ENCODE results near the gene C4orf50.

Gene C4orf50

DNA sequence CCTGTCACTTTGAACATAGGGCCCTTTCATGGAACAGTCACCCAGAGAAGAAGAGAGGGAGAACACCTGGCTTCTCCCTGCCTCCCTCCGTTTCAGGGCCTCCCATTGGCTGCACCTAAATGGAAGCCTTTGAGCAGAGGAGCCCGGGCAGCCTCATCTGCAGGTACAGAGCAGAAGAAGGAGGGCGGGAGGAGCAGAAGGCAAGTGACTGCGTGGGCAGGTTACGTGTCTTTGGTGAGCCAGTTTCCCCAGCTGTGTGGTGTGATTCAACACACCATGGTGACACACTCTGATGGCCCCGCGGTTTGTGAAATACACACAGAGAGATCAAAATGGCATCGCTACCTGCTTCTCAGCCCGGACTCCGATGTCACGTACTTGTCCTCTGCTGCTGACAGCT is 431 bp downstream of the C4orf50 start:
- no peaks in the 10 kb centered on the region for H3K27me3 ChIP-seq (ENCODE audit: control insufficient read depth, insufficient read depth, low read length)
- DNase-seq (ENCODE audit: low read depth, low spot score): no peak
- H3K9me3 ChIP-seq (ENCODE audit: control insufficient read depth, insufficient read depth, low read length): no peaks in the 10 kb centered on the region
- H3K4me1 ChIP-seq (ENCODE audit: control insufficient read depth, insufficient read depth, low read length): no peaks in the 10 kb centered on the region
- H3K4me3 ChIP-seq (ENCODE audit: low read length): no peak overlapping the region
- no peaks in the 10 kb centered on the region for H3K36me3 ChIP-seq (ENCODE audit: control insufficient read depth, insufficient read depth, low read length)
- no peak overlapping the region for H3K27ac ChIP-seq (ENCODE audit: low read length)
- no CpG with 5 or more reads among the region's 11 CpGs for WGBS (ENCODE audit: insufficient coverage, insufficient read length)

DNA sequence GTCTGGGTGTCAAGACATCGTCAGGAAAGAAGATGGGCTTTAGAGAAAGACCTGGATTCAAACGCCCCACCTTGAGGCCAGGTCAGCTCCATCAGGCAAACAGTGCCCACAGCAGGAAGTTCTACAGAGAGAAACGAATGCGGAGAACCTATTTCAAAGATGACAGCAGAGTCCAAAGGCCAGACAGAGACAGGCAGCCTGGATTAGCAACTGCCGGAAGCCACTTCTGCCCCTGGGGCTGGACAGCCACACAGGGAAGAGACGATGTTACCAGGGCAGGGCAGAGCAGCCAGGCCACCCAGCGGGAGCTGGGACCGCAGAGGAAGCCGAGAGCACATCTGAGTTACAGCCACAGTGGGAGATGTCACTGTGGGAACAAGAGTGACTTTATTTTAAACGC is 1.2 kb downstream of the C4orf50 start:
- no peak overlapping the region for H3K27ac ChIP-seq (ENCODE audit: low read length)
- no peaks in the 10 kb centered on the region for H3K9me3 ChIP-seq (ENCODE audit: control insufficient read depth, insufficient read depth, low read length)
- no CpG with 5 or more reads among the region's 10 CpGs for WGBS (ENCODE audit: insufficient coverage, insufficient read length)
- no peaks in the 10 kb centered on the region for H3K36me3 ChIP-seq (ENCODE audit: control insufficient read depth, insufficient read depth, low read length)
- no peak overlapping the region for H3K4me3 ChIP-seq (ENCODE audit: low read length)
- H3K27me3 ChIP-seq (ENCODE audit: control insufficient read depth, insufficient read depth, low read length): no peaks in the 10 kb centered on the region
- H3K4me1 ChIP-seq (ENCODE audit: control insufficient read depth, insufficient read depth, low read length): no peaks in the 10 kb centered on the region
- no peak for DNase-seq (ENCODE audit: low read depth, low spot score)

- no peak for DNase-seq (ENCODE audit: low read depth, low spot score)
- no CpG with 5 or more reads among the region's 12 CpGs for WGBS (ENCODE audit: insufficient coverage, insufficient read length)
- Histone ChIP-seq H3K27me3 (ENCODE audit: control insufficient read depth, insufficient read depth, low read length) (peaks cover 2% of the 10 kb centered on the region; the same call in 1 of the 2 replicates), H3K9me3 (ENCODE audit: control insufficient read depth, insufficient read depth, low read length) (no peaks in the 10 kb centered on the region), H3K27ac (ENCODE audit: low read length) (no peak overlapping the region), H3K4me3 (ENCODE audit: low read length) (no peak overlapping the region), H3K36me3 (ENCODE audit: control insufficient read depth, insufficient read depth, low read length) (no peaks in the 10 kb centered on the region), H3K4me1 (ENCODE audit: control insufficient read depth, insufficient read depth, low read length) (no peaks in the 10 kb centered on the region)
Measured at GRCh38 chr4:6013564-6013963, 4.7 kb downstream of the C4orf50 start.

GRCh38 chr4:6012200-6012599 is 6.0 kb downstream of the C4orf50 start:
- no peaks in the 10 kb centered on the region for H3K36me3 ChIP-seq (ENCODE audit: control insufficient read depth, insufficient read depth, low read length)
- H3K27ac ChIP-seq (ENCODE audit: low read length): no peak overlapping the region
- DNase-seq (ENCODE audit: low read depth, low spot score): no peak
- no peaks in the 10 kb centered on the region for H3K9me3 ChIP-seq (ENCODE audit: control insufficient read depth, insufficient read depth, low read length)
- no CpG with 5 or more reads among the region's 5 CpGs for WGBS (ENCODE audit: insufficient coverage, insufficient read length)
- H3K27me3 ChIP-seq (ENCODE audit: control insufficient read depth, insufficient read depth, low read length): peaks cover 2% of the 10 kb centered on the region; the same call in 1 of the 2 replicates
- no peaks in the 10 kb centered on the region for H3K4me1 ChIP-seq (ENCODE audit: control insufficient read depth, insufficient read depth, low read length)
- H3K4me3 ChIP-seq (ENCODE audit: low read length): no peak overlapping the region

- Histone ChIP-seq H3K36me3 (ENCODE audit: control insufficient read depth, insufficient read depth, low read length) (no peaks in the 10 kb centered on the region), H3K4me1 (ENCODE audit: control insufficient read depth, insufficient read depth, low read length) (no peaks in the 10 kb centered on the region), H3K4me3 (ENCODE audit: low read length) (no peak overlapping the region), H3K27ac (ENCODE audit: low read length) (no peak overlapping the region), H3K27me3 (ENCODE audit: control insufficient read depth, insufficient read depth, low read length) (peaks cover 7% of the 10 kb centered on the region), H3K9me3 (ENCODE audit: control insufficient read depth, insufficient read depth, low read length) (no peaks in the 10 kb centered on the region)
- no CpG with 5 or more reads among the region's 8 CpGs for WGBS (ENCODE audit: insufficient coverage, insufficient read length)
- DNase-seq (ENCODE audit: low read depth, low spot score): no peak
Measured at GRCh38 chr4:6011686-6012085, 6.5 kb downstream of the C4orf50 start.

GRCh38 chr4:6011271-6011671 is 7.0 kb downstream of the C4orf50 start:
- DNase-seq (ENCODE audit: low read depth, low spot score): no peak
- H3K27ac ChIP-seq (ENCODE audit: low read length): no peak overlapping the region
- H3K27me3 ChIP-seq (ENCODE audit: control insufficient read depth, insufficient read depth, low read length): peaks cover 9% of the 10 kb centered on the region
- no peaks in the 10 kb centered on the region for H3K4me1 ChIP-seq (ENCODE audit: control insufficient read depth, insufficient read depth, low read length)
- H3K9me3 ChIP-seq (ENCODE audit: control insufficient read depth, insufficient read depth, low read length): no peaks in the 10 kb centered on the region
- no peaks in the 10 kb centered on the region for H3K36me3 ChIP-seq (ENCODE audit: control insufficient read depth, insufficient read depth, low read length)
- no CpG with 5 or more reads among the region's 12 CpGs for WGBS (ENCODE audit: insufficient coverage, insufficient read length)
- H3K4me3 ChIP-seq (ENCODE audit: low read length): no peak overlapping the region

DNA sequence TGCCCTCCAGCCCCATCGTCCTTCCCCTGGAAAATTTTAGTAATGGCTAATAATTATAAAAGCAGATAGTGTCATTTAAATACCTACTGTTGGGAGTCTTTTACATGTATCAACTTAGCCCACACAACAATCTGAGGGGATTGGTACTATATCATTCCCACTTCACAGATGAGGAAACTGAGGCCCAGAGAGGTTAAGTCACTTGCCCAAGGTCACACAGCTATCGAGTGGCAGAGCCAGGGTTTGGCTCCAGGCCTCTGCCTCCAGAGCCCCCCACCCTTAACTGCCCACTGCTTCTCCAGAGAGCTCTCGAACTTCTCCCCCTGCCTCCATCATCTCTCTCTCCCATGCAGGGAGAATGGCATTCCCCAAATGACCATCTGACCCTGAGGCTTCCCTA is 7.4 kb downstream of the C4orf50 start:
- Histone ChIP-seq H3K4me3 (ENCODE audit: low read length) (no peak overlapping the region), H3K4me1 (ENCODE audit: control insufficient read depth, insufficient read depth, low read length) (no peaks in the 10 kb centered on the region), H3K27ac (ENCODE audit: low read length) (no peak overlapping the region), H3K9me3 (ENCODE audit: control insufficient read depth, insufficient read depth, low read length) (no peaks in the 10 kb centered on the region), H3K36me3 (ENCODE audit: control insufficient read depth, insufficient read depth, low read length) (no peaks in the 10 kb centered on the region), H3K27me3 (ENCODE audit: control insufficient read depth, insufficient read depth, low read length) (peaks cover 9% of the 10 kb centered on the region)
- DNase-seq (ENCODE audit: low read depth, low spot score): no peak
- no CpG with 5 or more reads among the region's 3 CpGs for WGBS (ENCODE audit: insufficient coverage, insufficient read length)

- H3K27ac ChIP-seq (ENCODE audit: low read length): no peak overlapping the region
- no peak overlapping the region for H3K4me3 ChIP-seq (ENCODE audit: low read length)
- no peaks in the 10 kb centered on the region for H3K36me3 ChIP-seq (ENCODE audit: control insufficient read depth, insufficient read depth, low read length)
- H3K27me3 ChIP-seq (ENCODE audit: control insufficient read depth, insufficient read depth, low read length): peaks cover 9% of the 10 kb centered on the region
- WGBS (ENCODE audit: insufficient coverage, insufficient read length): no CpG with 5 or more reads among the region's 8 CpGs
- H3K9me3 ChIP-seq (ENCODE audit: control insufficient read depth, insufficient read depth, low read length): no peaks in the 10 kb centered on the region
- no peaks in the 10 kb centered on the region for H3K4me1 ChIP-seq (ENCODE audit: control insufficient read depth, insufficient read depth, low read length)
- DNase-seq (ENCODE audit: low read depth, low spot score): no peak
Measured at GRCh38 chr4:6009452-6009851, 8.8 kb downstream of the C4orf50 start.

GRCh38 chr4:6008766-6009385 is 9.4 kb downstream of the C4orf50 start:
- Histone ChIP-seq H3K36me3 (ENCODE audit: control insufficient read depth, insufficient read depth, low read length) (no peaks in the 10 kb centered on the region), H3K27ac (ENCODE audit: low read length) (no peak overlapping the region), H3K4me3 (ENCODE audit: low read length) (no peak overlapping the region), H3K27me3 (ENCODE audit: control insufficient read depth, insufficient read depth, low read length) (peaks cover 9% of the 10 kb centered on the region), H3K4me1 (ENCODE audit: control insufficient read depth, insufficient read depth, low read length) (no peaks in the 10 kb centered on the region), H3K9me3 (ENCODE audit: control insufficient read depth, insufficient read depth, low read length) (no peaks in the 10 kb centered on the region)
- WGBS (ENCODE audit: insufficient coverage, insufficient read length): no CpG with 5 or more reads among the region's 19 CpGs
- DNase-seq (ENCODE audit: low read depth, low spot score): no peak

- WGBS (ENCODE audit: insufficient coverage, insufficient read length): no CpG with 5 or more reads among the region's 54 CpGs
- Histone ChIP-seq H3K27ac (ENCODE audit: low read length) (no peak overlapping the region), H3K27me3 (ENCODE audit: control insufficient read depth, insufficient read depth, low read length) (peaks cover 9% of the 10 kb centered on the region), H3K4me1 (ENCODE audit: control insufficient read depth, insufficient read depth, low read length) (no peaks in the 10 kb centered on the region), H3K4me3 (ENCODE audit: low read length) (no peak overlapping the region; the same call in 1 of the 2 replicates), H3K9me3 (ENCODE audit: control insufficient read depth, insufficient read depth, low read length) (no peaks in the 10 kb centered on the region), H3K36me3 (ENCODE audit: control insufficient read depth, insufficient read depth, low read length) (no peaks in the 10 kb centered on the region)
- DNase-seq (ENCODE audit: low read depth, low spot score): no peak
Measured at GRCh38 chr4:6008092-6008551, 10.1 kb downstream of the C4orf50 start.

GRCh38 chr4:6005175-6005574 is 13.1 kb downstream of the C4orf50 start:
- no peak for DNase-seq (ENCODE audit: low read depth, low spot score)
- Histone ChIP-seq H3K27ac (ENCODE audit: low read length) (no peak overlapping the region), H3K9me3 (ENCODE audit: control insufficient read depth, insufficient read depth, low read length) (no peaks in the 10 kb centered on the region), H3K4me1 (ENCODE audit: control insufficient read depth, insufficient read depth, low read length) (no peaks in the 10 kb centered on the region), H3K27me3 (ENCODE audit: control insufficient read depth, insufficient read depth, low read length) (peaks cover 9% of the 10 kb centered on the region), H3K36me3 (ENCODE audit: control insufficient read depth, insufficient read depth, low read length) (no peaks in the 10 kb centered on the region), H3K4me3 (ENCODE audit: low read length) (no peak overlapping the region)
- WGBS (ENCODE audit: insufficient coverage, insufficient read length): no CpG with 5 or more reads among the region's 4 CpGs
